Testis (tissue), 2 donors: ENCODE data around the gene LSM11.

Source experiments
- CTCF ChIP-seq, 3 experiments: fragments of 450-650 bp in 2 of 3; fragments of 200-600 bp in 1 of 3; sonication (generic) in 1 of 3; IDR thresholded peaks; one replicate each; pipeline ENCODE4 v1.5.1; 2016 to 2019; ENCODE audit warnings: antibody characterized with exemption in 3 of 3, mild to moderate bottlenecking in 2 of 3, moderate library complexity in 1 of 3
- POLR2A ChIP-seq: fragments of 450-650 bp; IDR thresholded peaks from one replicate; pipeline ENCODE4 v1.6.1; 2017; ENCODE audit warnings: antibody characterized with exemption, mild to moderate bottlenecking, moderate library complexity

- TF ChIP-seq CTCF (IDR thresholded peaks at IDR 0.05) (no peak), POLR2A (no peak)
Observed at GRCh38 chr5:157747173-157747740, 3.7 kb downstream of the LSM11 start.
